Kidney (tissue), 14 donors: ENCODE data around the gene AKT3. TPM values are rescaled to one million over a fixed set of nuclear protein-coding genes. Genes with fewer than 3 reads are reported as not detected.

Experiments
- DNase-seq, 5 donors: peaks; one replicate each; pipeline ENCODE4 v3.0.0-alpha.2; 2013 to 2020
- FAIRE-seq: peaks from 2 replicates; lab custom pipeline; 2012; peaks lifted over from hg19 to GRCh38; lab: Jason Lieb, UNC
- H3K27ac ChIP-seq, 2 donors: one replicate each; pipeline ENCODE4 v1.7.0; 2013; ENCODE audit warnings: low read depth in 2 of 2, low read length in 2 of 2, inconsistent platforms in 1 of 2
- H3K27me3 ChIP-seq: one replicate; pipeline ENCODE4 v1.7.1; 2013; ENCODE audit warnings: low read length, inconsistent platforms; ENCODE audit not compliant: control insufficient read depth, insufficient read depth
- H3K36me3 ChIP-seq, 3 donors: one replicate each; pipeline versions ENCODE4 v1.7.0 to v1.7.1; 2013; ENCODE audit warnings: low read length in 3 of 3, control low read depth in 1 of 3, inconsistent platforms in 1 of 3; ENCODE audit not compliant: insufficient read depth in 3 of 3, control insufficient read depth in 2 of 3
- H3K4me1 ChIP-seq, 3 donors: one replicate each; pipeline versions ENCODE4 v1.7.0 to v1.7.1; 2013; ENCODE audit warnings: low read length in 3 of 3, inconsistent platforms in 1 of 3, low read depth in 1 of 3; ENCODE audit not compliant: control insufficient read depth in 2 of 3, insufficient read depth in 2 of 3
- H3K4me3 ChIP-seq, 3 donors: one replicate each; pipeline versions ENCODE4 v1.7.0 to v1.8.1; 2013; ENCODE audit warnings: low read length in 3 of 3, control low read depth in 1 of 3, inconsistent platforms in 1 of 3
- H3K9ac ChIP-seq, 3 donors: one replicate each; pipeline versions ENCODE4 v1.7.0 to v1.7.1; 2013; ENCODE audit warnings: low read length in 3 of 3, control low read depth in 1 of 3, inconsistent platforms in 1 of 3
- H3K9me3 ChIP-seq, 3 donors: one replicate each; pipeline versions ENCODE4 v1.7.0 to v1.7.1; 2013; ENCODE audit warnings: low read length in 3 of 3, control low read depth in 1 of 3, inconsistent platforms in 1 of 3; ENCODE audit not compliant: control insufficient read depth in 2 of 3, insufficient read depth in 1 of 3
- intact Hi-C: fragments of 100-400 bp; cut with DNase I; formaldehyde crosslinking; loops from one replicate; pipeline ENCODE4 v1.11.1; 2022
- polyA plus RNA-seq: library from polyadenylated mRNA; stranded (reverse); fragments of 350-450 nt; fragmentation: Illumina TruSeq; extraction: RNeasy Lipid Tissue Mini Kit (QIAGEN cat#74804); gene quantifications from one replicate; pipeline ENCODE4 v1.2.3, GENCODE V29; 2014; ENCODE audit warnings: low read depth, low replicate concordance; ENCODE audit not compliant: insufficient read depth
- total RNA-seq: library from RNA; stranded (reverse); fragmentation: NEBNext Ultra II Directional; extraction: Animal tissue kit (Norgen Biotek cat#: 25700); gene quantifications from one replicate; pipeline ENCODE4 v1.2.1, GENCODE V29; 2021
- TF ChIP-seq, protein P1 (sequence below): IDR thresholded peaks from 3 replicates; pipeline ENCODE4 v1.5.1; 2012; ENCODE audit warnings: mild to moderate bottlenecking, moderate library complexity, borderline replicate concordance; ENCODE audit not compliant: insufficient read depth; ENCODE audit errors: extremely low read depth
- donor health status: control.
- donor health status: control.
- donor health status: control.
- donor health status: control.
- donor health status: control.
- donor health status: DM: yes; HTN: yes; CAD: no.
- donor health status: Normal renal cell carcinoma (clear cell type).

The AKT3 gene
- total and polyA plus RNA-seq, 2 donors from 2014 or later: 9.5 to 81.6 TPM

DNA sequence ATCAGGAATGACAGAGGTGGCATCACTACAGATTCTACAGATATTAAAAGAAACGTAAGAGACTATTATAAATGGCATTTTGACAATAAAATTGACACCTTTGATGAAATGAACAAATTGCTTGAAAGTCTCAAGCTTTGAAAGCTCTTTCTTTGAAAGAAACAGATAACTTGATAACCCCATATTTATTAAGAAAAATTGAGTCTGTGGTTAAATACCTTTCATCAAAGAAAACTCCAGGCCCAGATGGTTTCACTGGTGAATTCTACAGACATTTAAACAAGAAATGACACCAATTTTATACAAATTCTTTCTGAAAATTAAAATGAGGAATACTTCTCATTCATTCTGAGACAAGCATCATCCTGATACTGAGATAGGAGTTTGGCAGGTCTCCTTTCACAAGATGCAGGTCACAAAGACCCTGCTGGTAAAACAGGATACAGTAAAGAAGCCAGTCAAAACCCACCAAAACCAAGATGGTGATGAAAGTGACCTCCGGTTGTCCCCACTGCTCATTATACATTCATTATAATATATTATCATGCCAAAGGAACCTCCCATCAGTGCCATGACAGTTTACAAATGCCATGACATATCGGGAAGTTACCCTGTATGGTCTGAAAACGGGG, 210.9 kb downstream of the AKT3 start:
- Histone ChIP-seq H3K27ac (no peak overlapping the region), H3K36me3 (peaks cover 0 to 2% (median 0%) of the 10 kb centered on the region in 3 donors), H3K4me3 (no peak overlapping the region), H3K9ac (no peak overlapping the region), H3K4me1 (no peaks in the 10 kb centered on the region), H3K27me3 (no peaks in the 10 kb centered on the region), H3K9me3 (no peaks in the 10 kb centered on the region)
- DNase-seq (no peak), FAIRE-seq (no peak)
- intact Hi-C loops: no loop called here
- TF ChIP-seq, protein P1, sequence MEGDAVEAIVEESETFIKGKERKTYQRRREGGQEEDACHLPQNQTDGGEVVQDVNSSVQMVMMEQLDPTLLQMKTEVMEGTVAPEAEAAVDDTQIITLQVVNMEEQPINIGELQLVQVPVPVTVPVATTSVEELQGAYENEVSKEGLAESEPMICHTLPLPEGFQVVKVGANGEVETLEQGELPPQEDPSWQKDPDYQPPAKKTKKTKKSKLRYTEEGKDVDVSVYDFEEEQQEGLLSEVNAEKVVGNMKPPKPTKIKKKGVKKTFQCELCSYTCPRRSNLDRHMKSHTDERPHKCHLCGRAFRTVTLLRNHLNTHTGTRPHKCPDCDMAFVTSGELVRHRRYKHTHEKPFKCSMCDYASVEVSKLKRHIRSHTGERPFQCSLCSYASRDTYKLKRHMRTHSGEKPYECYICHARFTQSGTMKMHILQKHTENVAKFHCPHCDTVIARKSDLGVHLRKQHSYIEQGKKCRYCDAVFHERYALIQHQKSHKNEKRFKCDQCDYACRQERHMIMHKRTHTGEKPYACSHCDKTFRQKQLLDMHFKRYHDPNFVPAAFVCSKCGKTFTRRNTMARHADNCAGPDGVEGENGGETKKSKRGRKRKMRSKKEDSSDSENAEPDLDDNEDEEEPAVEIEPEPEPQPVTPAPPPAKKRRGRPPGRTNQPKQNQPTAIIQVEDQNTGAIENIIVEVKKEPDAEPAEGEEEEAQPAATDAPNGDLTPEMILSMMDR: no peak

DNA sequence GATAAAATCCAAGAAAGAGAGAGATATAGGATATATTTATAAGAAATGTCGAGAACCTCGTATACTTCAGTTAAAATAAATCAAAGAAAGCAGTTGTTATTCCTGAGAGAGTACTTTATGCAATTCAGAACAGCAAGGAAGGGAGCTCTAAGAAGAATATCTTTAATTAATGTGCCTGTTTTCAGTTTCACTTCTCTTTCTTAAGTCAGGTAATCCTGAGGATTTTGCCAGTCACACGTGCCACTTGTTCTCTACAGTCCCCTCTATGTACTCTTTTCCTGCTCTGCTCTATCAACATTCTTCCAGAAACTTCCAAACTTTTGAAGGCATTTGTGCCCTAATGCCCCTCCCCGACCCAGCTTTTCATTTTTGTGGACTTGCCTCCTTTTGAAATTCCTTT, 211.9 kb downstream of the AKT3 start:
- peaks cover 0 to 2% (median 0%) of the 10 kb centered on the region in 3 donors for H3K36me3 ChIP-seq
- H3K4me3 ChIP-seq: no peak overlapping the region
- no peak overlapping the region for H3K9ac ChIP-seq
- no peaks in the 10 kb centered on the region for H3K4me1 ChIP-seq
- H3K9me3 ChIP-seq: no peaks in the 10 kb centered on the region
- no peaks in the 10 kb centered on the region for H3K27me3 ChIP-seq
- TF ChIP-seq, protein P1: no peak
- intact Hi-C loops: no loop called here
- DNase-seq (no peak), FAIRE-seq (no peak)
- no peak overlapping the region for H3K27ac ChIP-seq

DNA sequence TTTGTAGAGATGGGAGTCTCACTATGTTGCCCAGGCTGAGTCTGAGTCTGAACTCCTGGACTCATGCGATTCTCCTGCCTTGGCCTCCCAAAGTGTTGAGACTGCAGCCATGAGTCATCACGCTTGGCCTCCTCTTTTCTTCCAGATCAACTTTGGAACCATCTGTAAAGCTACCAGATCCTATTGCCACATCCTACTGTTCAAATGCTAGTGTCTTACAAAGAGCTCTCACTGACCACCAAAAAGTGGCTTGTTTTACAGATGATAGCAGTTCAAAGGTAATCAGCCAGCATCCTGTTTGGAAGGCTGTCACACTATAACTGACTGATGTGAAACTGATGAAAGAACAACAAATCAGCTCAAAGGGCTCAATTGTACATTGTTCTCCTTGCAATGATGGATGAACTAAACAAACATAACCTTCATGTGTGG, 221.6 kb downstream of the AKT3 start:
- no peak for FAIRE-seq
- intact Hi-C loops: no loop called here

More for the DNA sequence above, 221.6 kb downstream of the AKT3 start:
- Histone ChIP-seq H3K36me3 (peaks cover 0 to 2% (median 0%) of the 10 kb centered on the region in 3 donors), H3K9ac (no peak overlapping the region), H3K4me3 (no peak overlapping the region), H3K9me3 (no peaks in the 10 kb centered on the region), H3K4me1 (no peaks in the 10 kb centered on the region), H3K27ac (no peak overlapping the region), H3K27me3 (no peaks in the 10 kb centered on the region)
- DNase-seq: no peak
- TF ChIP-seq, protein P1: no peak
